Astrocyte of the cerebellum (primary cell): ENCODE data around the gene PLPPR2.
"Not testable (repeated sequence)": the region's sequence is repeated elsewhere in the genome, so short reads cannot be mapped to it uniquely, and the experiment has no call there.

ENCODE experiments used
- DNase-seq: peaks from one replicate; pipeline ENCODE4 v3.0.0-alpha.2; 2011; ENCODE audit warnings: low read depth
- H3K4me3 ChIP-seq: 2 replicates; pipeline ENCODE4 v1.5.1; 2011; ENCODE audit warnings: mild to moderate bottlenecking, low read depth, low read length, moderate library complexity
- CTCF ChIP-seq: IDR thresholded peaks from 2 replicates; pipeline ENCODE4 v1.5.1; 2012; ENCODE audit warnings: low read length, low read depth, moderate library complexity, mild to moderate bottlenecking; ENCODE audit errors: missing control alignments
- in situ Hi-C: cut with HindIII; loops from 2 replicates; pipeline ENCODE4 v1.10.0; 2017; ENCODE audit warnings: low sequenced_read_pairs

The PLPPR2 gene

GRCh38 chr19:11335449-11336146, 19.6 kb upstream of the PLPPR2 start:
- in situ Hi-C loops, result no loop called here
- no peak for DNase-seq
- no peak for TF ChIP-seq CTCF
- no peak overlapping the region for H3K4me3 ChIP-seq

DNA sequence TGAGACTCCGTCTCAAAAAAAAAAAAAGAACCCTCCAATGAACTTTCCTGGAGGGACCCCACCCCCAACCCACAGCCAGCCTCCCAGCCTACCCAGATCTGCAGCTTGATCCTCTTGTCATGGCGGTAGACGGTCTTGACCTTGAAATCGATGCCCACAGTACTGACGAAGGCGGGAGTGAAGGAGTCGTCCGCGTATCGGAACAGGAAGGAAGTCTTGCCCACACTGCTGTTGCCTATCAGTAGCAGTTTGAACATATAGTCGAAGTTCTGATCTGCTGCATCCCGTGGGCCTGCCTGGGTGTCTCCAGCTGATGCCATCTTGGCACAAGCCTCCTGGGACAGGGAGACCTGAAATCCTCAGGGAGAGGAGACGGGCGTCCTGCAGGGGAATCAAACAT, 18.2 kb upstream of the PLPPR2 start:
- TF ChIP-seq CTCF, result no peak
- no peak overlapping the region for H3K4me3 ChIP-seq
- DNase-seq, result no peak
- in situ Hi-C loops, result no loop called here

- TF ChIP-seq CTCF, result no peak
- in situ Hi-C loops, result no loop called here
- no peak for DNase-seq
- no peak overlapping the region for H3K4me3 ChIP-seq
Measured at GRCh38 chr19:11338121-11338520, 17.1 kb upstream of the PLPPR2 start.

DNA sequence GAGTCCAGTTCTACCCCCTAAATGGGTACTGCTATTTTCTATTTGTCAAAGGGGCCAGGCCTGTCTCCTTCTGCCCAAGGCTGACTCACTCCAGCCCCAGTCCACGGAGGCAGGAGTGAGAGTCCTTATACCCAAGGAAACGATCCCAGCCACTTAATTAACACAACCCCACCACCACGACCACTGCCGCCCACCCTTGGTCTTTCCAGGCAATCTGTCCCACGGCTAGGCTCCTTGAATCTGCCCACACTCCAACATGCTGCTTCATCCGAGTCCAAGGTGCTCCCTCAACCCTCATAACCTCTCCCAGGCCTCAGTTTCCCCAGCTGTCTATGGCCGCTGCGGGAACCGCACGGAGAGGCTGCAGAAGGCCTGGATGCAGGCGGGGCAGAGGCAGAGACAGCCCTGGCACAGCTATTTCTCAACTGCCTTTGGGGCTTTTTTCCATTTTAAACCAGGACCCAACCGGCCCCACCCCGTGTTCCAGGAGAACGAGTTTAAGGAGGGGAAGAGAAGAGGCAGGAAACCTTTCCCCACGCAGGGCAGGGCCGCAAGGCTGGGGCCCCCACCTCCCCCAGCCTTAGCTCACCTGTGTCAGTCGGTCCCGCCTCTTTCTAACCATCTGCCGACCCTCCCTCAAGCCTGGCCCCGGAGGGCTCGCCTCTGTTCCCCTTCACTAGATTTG, 16.5 kb upstream of the PLPPR2 start:
- in situ Hi-C loops, result no loop called here
- TF ChIP-seq CTCF, result no peak
- H3K4me3 ChIP-seq, result peak overlapping the region; percentile 43

GRCh38 chr19:11339254-11340098, 15.8 kb upstream of the PLPPR2 start, which contains the start of gene RAB3D:
RAB3D (minus strand) TSS chr19:11339657; CDS start chr19:11337399, 2,258 bp downstream.
- TF ChIP-seq CTCF, result no peak
- peak; percentile 40 for DNase-seq
- H3K4me3 ChIP-seq, result peak within 1 kb of the TSS; percentile 43
- in situ Hi-C loops, result no loop called here

More for the DNA sequence above, 16.5 kb upstream of the PLPPR2 start:
- DNase-seq, result no peak

DNA sequence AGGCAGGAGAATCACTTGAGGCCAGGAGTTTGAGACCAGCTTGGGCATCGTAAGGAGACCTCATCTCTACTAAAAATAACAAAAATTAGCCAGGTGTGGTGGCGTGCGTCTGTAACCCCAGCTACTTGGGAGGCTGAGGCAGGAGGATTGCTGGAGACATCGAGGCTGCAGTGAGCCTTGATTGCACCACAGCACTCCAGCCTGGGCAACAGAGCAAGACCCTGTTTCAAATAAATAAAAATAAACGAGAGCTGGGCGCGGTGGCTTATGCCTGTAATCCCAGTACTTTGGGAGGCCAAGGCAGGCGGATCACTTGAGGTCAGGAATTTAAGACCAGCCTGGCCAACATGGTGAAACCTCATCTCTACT, 15.1 kb upstream of the PLPPR2 start:
- H3K4me3 ChIP-seq, in situ Hi-C loops, DNase-seq: not testable (repeated sequence)
